SU-DHL-6 (cell line): ENCODE results near the gene NFIX.

ENCODE experiments used
- H2AFZ ChIP-seq: fragments of 200-600 bp; sonication (generic); 2 replicates; pipeline ENCODE4 v1.6.1; 2014; ENCODE audit warnings: low read depth, mild to moderate bottlenecking, moderate library complexity, mixed read lengths, antibody characterized with exemption, low read length; ENCODE audit not compliant: severe bottlenecking
- H3F3A ChIP-seq: fragments of 200-600 bp; shearing (Covaris generic); 2 replicates; pipeline ENCODE4 v1.6.0; 2016; ENCODE audit warnings: antibody characterized with exemption, mild to moderate bottlenecking; ENCODE audit not compliant: insufficient read depth
- H3K27ac ChIP-seq: fragments of 200-600 bp; sonication (generic); 2 replicates; pipeline ENCODE4 v1.5.1; 2016; ENCODE audit warnings: low read depth, mild to moderate bottlenecking, low read length, moderate library complexity, mixed read lengths
- H3K27me3 ChIP-seq: fragments of 200-600 bp; sonication (generic), shearing (Covaris generic); 2 replicates; pipeline ENCODE4 v1.6.0; 2014; ENCODE audit warnings: mild to moderate bottlenecking, low read length
- H3K36me3 ChIP-seq: fragments of 200-600 bp; sonication (generic); 2 replicates; pipeline ENCODE4 v1.6.1; 2014; ENCODE audit warnings: mild to moderate bottlenecking, low read length, mixed read lengths
- H3K4me2 ChIP-seq: fragments of 300-600, 200-600 bp; shearing (Covaris generic), sonication (generic); 2 replicates; pipeline ENCODE4 v1.6.0; 2014; ENCODE audit warnings: low read length, low read depth, mild to moderate bottlenecking; ENCODE audit not compliant: poor library complexity, severe bottlenecking
- H3K4me3 ChIP-seq: fragments of 200-600 bp; sonication (generic); 2 replicates; pipeline ENCODE4 v1.5.1; 2014; ENCODE audit warnings: antibody characterized with exemption, low read length, mild to moderate bottlenecking, mixed read lengths; ENCODE audit not compliant: insufficient read depth, poor library complexity, severe bottlenecking
- H3K79me2 ChIP-seq: fragments of 200-600 bp; sonication (generic); 2 replicates; pipeline ENCODE4 v1.6.1; 2014; ENCODE audit warnings: mild to moderate bottlenecking, low read length, moderate library complexity; ENCODE audit not compliant: insufficient read depth
- H3K9ac ChIP-seq: fragments of 200-600 bp; sonication (generic); 2 replicates; pipeline ENCODE4 v1.7.0; 2014; ENCODE audit warnings: mild to moderate bottlenecking, low read length
- H3K9me2 ChIP-seq: fragments of 200-600 bp; sonication (generic); replicated peaks from 2 replicates; pipeline ENCODE4 v1.6.1; 2014; ENCODE audit warnings: low read length; ENCODE audit not compliant: insufficient read depth
- H3K9me3 ChIP-seq: fragments of 200-600 bp; sonication (generic); 2 replicates; pipeline ENCODE4 v1.6.1; 2014; ENCODE audit warnings: low read length, mixed read lengths; ENCODE audit not compliant: insufficient read depth
- H4K20me1 ChIP-seq: fragments of 200-600 bp; sonication (generic); 2 replicates; pipeline ENCODE4 v1.6.1; 2014; ENCODE audit warnings: low read depth, mild to moderate bottlenecking, antibody characterized with exemption, low read length, moderate library complexity, mixed read lengths
- CTCF ChIP-seq: fragments of 200-600 bp; sonication (generic); IDR thresholded peaks from one replicate; pipeline ENCODE4 v1.5.1; 2017; ENCODE audit warnings: antibody characterized with exemption, mild to moderate bottlenecking, low read length, moderate library complexity; ENCODE audit not compliant: insufficient read depth, poor library complexity, severe bottlenecking
- EZH2phosphoT487 ChIP-seq: fragments of 200-600 bp; sonication (generic), shearing (Covaris generic); conservative IDR thresholded peaks from 2 replicates; pipeline ENCODE4 v1.6.1; 2018; ENCODE audit warnings: mild to moderate bottlenecking, antibody characterized with exemption, low read length, moderate library complexity, mixed read lengths

Gene NFIX

GRCh38 chr19:13139633-13140311, 144.5 kb downstream of the NFIX start:
- Histone ChIP-seq H3K27ac (no peak overlapping the region), H3K9ac (no peak overlapping the region), H4K20me1 (no peaks in the 10 kb centered on the region), H3K9me2 (no peaks in the 10 kb centered on the region), H3K27me3 (no peaks in the 10 kb centered on the region), H3K36me3 (no peaks in the 10 kb centered on the region), H3K79me2 (no peaks in the 10 kb centered on the region), H3K4me2 (no peak overlapping the region), H3F3A (no peaks in the 10 kb centered on the region), H3K4me3 (no peak overlapping the region), H2AFZ (no peak overlapping the region), H3K9me3 (no peaks in the 10 kb centered on the region)
- TF ChIP-seq CTCF, result no peak
- no peak for TF ChIP-seq EZH2phosphoT487

- H3K9me3 ChIP-seq, result no peaks in the 10 kb centered on the region
Observed at GRCh38 chr19:13146763-13147563, 151.7 kb downstream of the NFIX start.

More at GRCh38 chr19:13146763-13147563, 151.7 kb downstream of the NFIX start:
- H3K27me3 ChIP-seq, result no peaks in the 10 kb centered on the region
- no peaks in the 10 kb centered on the region for H4K20me1 ChIP-seq
- no peak overlapping the region for H3K4me3 ChIP-seq
- no peak overlapping the region for H3K4me2 ChIP-seq
- H3K79me2 ChIP-seq, result peaks cover 8% of the 10 kb centered on the region
- TF ChIP-seq CTCF, result no peak
- no peak for TF ChIP-seq EZH2phosphoT487
- no peak overlapping the region for H3K9ac ChIP-seq
- no peak overlapping the region for H2AFZ ChIP-seq
- H3F3A ChIP-seq, result peaks cover under 1% of the 10 kb centered on the region; the same call in 1 of the 2 replicates
- H3K9me2 ChIP-seq, result no peaks in the 10 kb centered on the region
- H3K27ac ChIP-seq, result no peak overlapping the region
- H3K36me3 ChIP-seq, result no peaks in the 10 kb centered on the region
